NCI-H2227 (cell line): ENCODE results near the gene FCRL6.
A peak's percentile ranks its signal among the peaks of the same experiment; 100 is the strongest.

Experiments used
- DNase-seq: peaks from one replicate; lab custom pipeline; 2025; ENCODE audit not compliant: unreplicated experiment; lab: John Stamatoyannopoulos, UW

Gene FCRL6

GRCh38 chr1:159802111-159802510, at the start of gene FCRL6:
Gene FCRL6 (plus strand): TSS chr1:159802360. CDS start chr1:159802425, 65 bp downstream.
- no peak for DNase-seq

- DNase-seq = no peak
Observed at GRCh38 chr1:159753386-159753785, 48.8 kb upstream of the FCRL6 start.

- no peak for DNase-seq
Observed at GRCh38 chr1:159755451-159756007, 46.6 kb upstream of the FCRL6 start.

- no peak for DNase-seq
Observed at GRCh38 chr1:159756397-159756796, 45.8 kb upstream of the FCRL6 start.

GRCh38 chr1:159763686-159764085, 38.5 kb upstream of the FCRL6 start:
- no peak for DNase-seq

GRCh38 chr1:159765806-159766205, 36.4 kb upstream of the FCRL6 start:
- DNase-seq = no peak

GRCh38 chr1:159771127-159771895, 30.8 kb upstream of the FCRL6 start:
- no peak for DNase-seq

GRCh38 chr1:159774465-159774864, 27.7 kb upstream of the FCRL6 start:
- no peak for DNase-seq

- DNase-seq = no peak
Observed at GRCh38 chr1:159775716-159776115, 26.4 kb upstream of the FCRL6 start.

- DNase-seq = no peak
Observed at GRCh38 chr1:159778266-159778665, 23.9 kb upstream of the FCRL6 start.

- DNase-seq = no peak
Observed at GRCh38 chr1:159779403-159779851, 22.7 kb upstream of the FCRL6 start.

- peak; percentile 98 for DNase-seq
Observed at GRCh38 chr1:159780583-159781582, 21.3 kb upstream of the FCRL6 start, which contains the start of gene DUSP23. Gene DUSP23 (plus strand): TSS chr1:159780962. CDS start chr1:159781101, 139 bp downstream.

- DNase-seq = no peak
Observed at GRCh38 chr1:159781992-159782391, 20.2 kb upstream of the FCRL6 start.

GRCh38 chr1:159783724-159784123, 18.4 kb upstream of the FCRL6 start:
- DNase-seq = no peak

GRCh38 chr1:159786465-159786864, 15.7 kb upstream of the FCRL6 start:
- no peak for DNase-seq

GRCh38 chr1:159786966-159787365, 15.2 kb upstream of the FCRL6 start:
- no peak for DNase-seq

- DNase-seq = peak; percentile 40
Observed at GRCh38 chr1:159790237-159790917, 11.8 kb upstream of the FCRL6 start.

GRCh38 chr1:159791031-159791430, 11.1 kb upstream of the FCRL6 start:
- DNase-seq = no peak

GRCh38 chr1:159791461-159791860, 10.7 kb upstream of the FCRL6 start:
- DNase-seq = no peak

GRCh38 chr1:159795534-159795933, 6.6 kb upstream of the FCRL6 start:
- no peak for DNase-seq

- DNase-seq = peak; percentile 89
Observed at GRCh38 chr1:159798893-159799292, 3.3 kb upstream of the FCRL6 start.
